PFSK-1 (cell line): Measurements from ENCODE around the gene ADCY2.

Experiments used
- FOXP2 ChIP-seq: optimal IDR thresholded peaks from 2 replicates; pipeline ENCODE3; 2011; ENCODE audit warnings: borderline replicate concordance, control low read depth, inconsistent platforms; ENCODE audit not compliant: insufficient read depth; ENCODE audit errors: extremely low read length, extremely low read depth
- POLR2AphosphoS5 ChIP-seq: IDR thresholded peaks from 2 replicates; pipeline ENCODE4 v1.6.1; 2012; ENCODE audit warnings: low read depth, mild to moderate bottlenecking, control low read depth, low read length, moderate library complexity
- REST ChIP-seq, 2 experiments: IDR thresholded peaks; 2 replicates each; pipeline versions ENCODE4 v1.6.1 to v1.8.0; 2011 to 2012; ENCODE audit warnings: low read depth in 2 of 2, low read length in 2 of 2, control low read depth in 1 of 2, inconsistent platforms in 1 of 2, mild to moderate bottlenecking in 1 of 2, moderate library complexity in 1 of 2; ENCODE audit not compliant: insufficient read depth in 1 of 2
- SIN3A ChIP-seq: IDR thresholded peaks from 2 replicates; pipeline ENCODE4 v1.6.1; 2012; ENCODE audit warnings: mild to moderate bottlenecking, low read length, moderate library complexity, borderline replicate concordance; ENCODE audit not compliant: insufficient read depth
- TAF1 ChIP-seq: IDR thresholded peaks from 2 replicates; pipeline ENCODE4 v1.6.1; 2012; ENCODE audit warnings: low read length, control low read depth, borderline replicate concordance; ENCODE audit not compliant: insufficient read depth

DNA sequence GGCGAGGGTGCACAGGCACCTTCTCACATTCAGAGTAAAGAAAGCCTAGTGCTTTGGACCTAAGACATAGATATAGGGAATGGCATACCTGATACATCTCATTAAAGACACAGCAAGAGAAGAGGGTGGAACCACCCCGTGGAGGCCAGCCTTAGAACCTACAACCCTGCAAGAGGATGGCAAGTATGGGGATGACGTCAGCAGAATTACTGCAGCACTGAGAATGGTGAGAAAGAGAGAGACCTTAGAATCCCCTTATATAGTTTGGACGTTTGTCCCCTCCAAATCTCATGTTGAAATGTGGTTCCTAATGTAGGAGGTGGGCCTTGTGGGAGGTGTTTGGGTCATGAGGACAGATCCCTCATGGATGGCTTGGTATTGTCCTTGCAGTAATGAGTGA is 28.2 kb upstream of the ADCY2 start:
- no peak for TF ChIP-seq SIN3A
- TF ChIP-seq TAF1 = no peak
- TF ChIP-seq POLR2AphosphoS5 = no peak
- no peak for TF ChIP-seq REST (IDR thresholded peaks at IDR 0.05; ENCODE audit: insufficient read depth in 1 of 2, low read depth in 2 of 2, low read length in 2 of 2)
- no peak for TF ChIP-seq FOXP2
